DOHH2 (cell line): ENCODE data around the gene UBR1.

Experiments used
- H3F3A ChIP-seq: fragments of 200-600 bp; sonication (generic), shearing (Covaris generic); 2 replicates; pipeline ENCODE4 v1.6.0; 2016; ENCODE audit warnings: antibody characterized with exemption, mild to moderate bottlenecking; ENCODE audit not compliant: control insufficient read depth, insufficient read depth
- H3K27ac ChIP-seq: fragments of 200-600 bp; sonication (generic); 2 replicates; pipeline ENCODE4 v1.5.1; 2014; ENCODE audit warnings: low read depth, mild to moderate bottlenecking, low read length, moderate library complexity
- H3K27me3 ChIP-seq: fragments of 200-600 bp; sonication (generic); 2 replicates; pipeline ENCODE4 v1.6.1; 2014; ENCODE audit warnings: mild to moderate bottlenecking, low read length, mixed read lengths; ENCODE audit not compliant: control insufficient read depth
- H3K36me3 ChIP-seq: fragments of 200-600 bp; sonication (generic); 2 replicates; pipeline ENCODE4 v1.6.1; 2014; ENCODE audit warnings: mild to moderate bottlenecking, low read length, moderate library complexity, mixed read lengths; ENCODE audit not compliant: control insufficient read depth
- H3K4me1 ChIP-seq: fragments of 200-600 bp; sonication (generic); 2 replicates; pipeline ENCODE4 v1.6.1; 2014; ENCODE audit warnings: mild to moderate bottlenecking, low read length, mixed read lengths; ENCODE audit not compliant: control insufficient read depth
- H3K4me2 ChIP-seq: fragments of 200-600 bp; sonication (generic); 2 replicates; pipeline ENCODE4 v1.6.0; 2014; ENCODE audit warnings: mild to moderate bottlenecking, low read length, moderate library complexity
- H3K4me3 ChIP-seq: fragments of 200-600 bp; sonication (generic); 2 replicates; pipeline ENCODE4 v1.5.1; 2014; ENCODE audit warnings: mild to moderate bottlenecking, low read length, mixed read lengths
- H3K79me2 ChIP-seq: fragments of 200-600 bp; sonication (generic); 2 replicates; pipeline ENCODE4 v1.6.1; 2014; ENCODE audit warnings: mild to moderate bottlenecking, low read length, mixed read lengths; ENCODE audit not compliant: control insufficient read depth
- H3K9me2 ChIP-seq: fragments of 200-600 bp; sonication (generic); replicated peaks from 2 replicates; pipeline ENCODE4 v1.6.1; 2014; ENCODE audit warnings: mild to moderate bottlenecking, low read length, mixed read lengths; ENCODE audit not compliant: control insufficient read depth
- H3K9me3 ChIP-seq: fragments of 200-600 bp; sonication (generic); 2 replicates; pipeline ENCODE4 v1.6.1; 2014; ENCODE audit warnings: antibody characterized with exemption, low read length, mixed read lengths; ENCODE audit not compliant: control insufficient read depth, insufficient read depth
- H4K20me1 ChIP-seq: fragments of 200-600 bp; sonication (generic); 2 replicates; pipeline ENCODE4 v1.6.0; 2014; ENCODE audit warnings: low read depth, mild to moderate bottlenecking, antibody characterized with exemption, low read length, moderate library complexity; ENCODE audit not compliant: control insufficient read depth, insufficient read depth
- EZH2phosphoT487 ChIP-seq: fragments of 200-600 bp; sonication (generic); IDR thresholded peaks from 2 replicates; pipeline ENCODE4 v1.6.1; 2017; ENCODE audit warnings: borderline replicate concordance, mild to moderate bottlenecking, antibody characterized with exemption, low read length, moderate library complexity, mixed read lengths
- TF ChIP-seq, protein P1 (sequence below): fragments of 200-600 bp; sonication (generic); IDR thresholded peaks from one replicate; pipeline ENCODE4 v1.5.1; 2014; ENCODE audit warnings: antibody characterized with exemption, mild to moderate bottlenecking, low read depth, low read length; ENCODE audit not compliant: poor library complexity, severe bottlenecking

Gene UBR1

DNA sequence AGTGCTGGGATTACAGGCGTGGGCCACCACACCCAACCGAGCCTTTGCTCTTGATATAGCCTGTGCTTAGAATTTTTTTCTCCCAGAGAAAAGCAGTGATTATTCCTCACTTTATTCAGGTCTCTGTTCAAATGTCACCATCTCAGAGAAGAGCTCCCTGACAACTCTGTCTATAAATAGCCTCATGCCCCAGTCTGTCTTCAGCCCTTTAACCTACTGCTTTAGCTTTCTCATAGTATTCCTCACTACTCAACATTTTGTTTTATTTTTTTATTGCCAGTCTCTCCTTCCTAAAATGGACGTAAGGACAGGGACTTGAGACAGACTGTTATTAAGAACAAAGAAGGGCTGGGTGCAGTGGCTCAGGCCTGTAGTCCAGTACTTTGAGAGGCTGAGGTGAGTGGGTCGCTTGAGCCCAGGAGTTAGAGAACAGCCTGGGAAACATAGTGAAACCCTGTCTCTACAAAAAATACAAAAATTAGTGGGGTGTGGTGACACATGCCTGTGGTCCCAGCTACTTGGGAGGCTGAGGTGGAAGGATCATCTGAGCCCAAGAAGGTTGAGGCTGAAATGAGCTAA is 106.5 kb downstream of the UBR1 start:
- Histone ChIP-seq H3K4me1 (no peaks in the 10 kb centered on the region), H3K9me2 (no peaks in the 10 kb centered on the region), H3K9me3 (no peaks in the 10 kb centered on the region)

DNA sequence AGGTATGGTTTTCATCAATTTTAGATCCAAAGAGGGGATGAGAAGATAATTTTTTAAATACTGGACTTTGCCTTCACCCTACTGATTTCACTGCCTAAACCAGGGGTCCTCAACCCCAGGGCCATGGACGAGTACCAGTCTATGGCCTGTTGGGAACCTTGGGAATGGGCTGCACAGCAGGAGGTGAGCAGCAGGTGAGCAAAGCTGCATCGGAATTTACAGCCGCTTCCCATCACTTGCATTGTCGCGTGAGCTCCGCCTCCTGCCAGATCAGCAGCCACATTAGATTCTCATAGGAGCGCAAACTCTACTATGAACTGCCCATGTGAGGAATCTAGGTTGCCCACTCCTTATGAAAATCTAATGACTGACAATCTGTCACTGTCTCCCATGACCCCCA is 109.0 kb downstream of the UBR1 start:
- H3K9me3 ChIP-seq = no peaks in the 10 kb centered on the region
- no peaks in the 10 kb centered on the region for H3K27me3 ChIP-seq
- H3K36me3 ChIP-seq = peaks cover 19% of the 10 kb centered on the region
- no peaks in the 10 kb centered on the region for H3K4me1 ChIP-seq
- no peaks in the 10 kb centered on the region for H3K9me2 ChIP-seq
- no peak for TF ChIP-seq EZH2phosphoT487
- TF ChIP-seq, protein P1, sequence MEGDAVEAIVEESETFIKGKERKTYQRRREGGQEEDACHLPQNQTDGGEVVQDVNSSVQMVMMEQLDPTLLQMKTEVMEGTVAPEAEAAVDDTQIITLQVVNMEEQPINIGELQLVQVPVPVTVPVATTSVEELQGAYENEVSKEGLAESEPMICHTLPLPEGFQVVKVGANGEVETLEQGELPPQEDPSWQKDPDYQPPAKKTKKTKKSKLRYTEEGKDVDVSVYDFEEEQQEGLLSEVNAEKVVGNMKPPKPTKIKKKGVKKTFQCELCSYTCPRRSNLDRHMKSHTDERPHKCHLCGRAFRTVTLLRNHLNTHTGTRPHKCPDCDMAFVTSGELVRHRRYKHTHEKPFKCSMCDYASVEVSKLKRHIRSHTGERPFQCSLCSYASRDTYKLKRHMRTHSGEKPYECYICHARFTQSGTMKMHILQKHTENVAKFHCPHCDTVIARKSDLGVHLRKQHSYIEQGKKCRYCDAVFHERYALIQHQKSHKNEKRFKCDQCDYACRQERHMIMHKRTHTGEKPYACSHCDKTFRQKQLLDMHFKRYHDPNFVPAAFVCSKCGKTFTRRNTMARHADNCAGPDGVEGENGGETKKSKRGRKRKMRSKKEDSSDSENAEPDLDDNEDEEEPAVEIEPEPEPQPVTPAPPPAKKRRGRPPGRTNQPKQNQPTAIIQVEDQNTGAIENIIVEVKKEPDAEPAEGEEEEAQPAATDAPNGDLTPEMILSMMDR = no peak
- no peak overlapping the region for H3K27ac ChIP-seq
- no peaks in the 10 kb centered on the region for H3K79me2 ChIP-seq
- no peak overlapping the region for H3K4me2 ChIP-seq
- no peak overlapping the region for H3K4me3 ChIP-seq
- no peaks in the 10 kb centered on the region for H3F3A ChIP-seq
- H4K20me1 ChIP-seq = no peaks in the 10 kb centered on the region

More for the DNA sequence above, 106.5 kb downstream of the UBR1 start:
- Histone ChIP-seq H4K20me1 (no peaks in the 10 kb centered on the region), H3K27ac (no peak overlapping the region), H3K4me2 (no peak overlapping the region), H3K79me2 (no peaks in the 10 kb centered on the region), H3K4me3 (no peak overlapping the region), H3F3A (no peaks in the 10 kb centered on the region), H3K27me3 (no peaks in the 10 kb centered on the region), H3K36me3 (peaks cover 23% of the 10 kb centered on the region)
- no peak for TF ChIP-seq EZH2phosphoT487
- TF ChIP-seq, protein P1 = no peak

DNA sequence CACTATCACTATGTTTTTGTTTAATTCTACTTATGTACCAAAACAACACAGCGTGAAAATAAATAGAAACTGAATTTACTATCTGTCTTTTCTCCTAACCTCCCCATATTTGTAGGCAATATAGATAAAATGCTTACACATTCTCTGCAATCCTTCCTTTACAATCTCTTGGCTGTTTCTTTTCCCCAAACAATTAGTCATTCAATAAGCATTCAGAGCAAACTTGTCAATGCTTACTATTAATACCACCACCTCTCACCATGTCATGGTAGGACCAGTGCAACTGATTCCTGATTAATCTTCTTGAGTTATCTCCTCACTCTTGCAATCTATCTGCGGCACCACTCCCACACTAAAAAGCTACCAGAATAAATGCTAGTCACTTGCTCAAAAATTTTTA is 111.3 kb downstream of the UBR1 start:
- Histone ChIP-seq H3K27ac (no peak overlapping the region), H3K36me3 (peaks cover 20% of the 10 kb centered on the region), H3K27me3 (no peaks in the 10 kb centered on the region), H3K9me3 (no peaks in the 10 kb centered on the region), H3K4me2 (no peak overlapping the region), H3F3A (no peaks in the 10 kb centered on the region), H3K9me2 (no peaks in the 10 kb centered on the region), H4K20me1 (no peaks in the 10 kb centered on the region), H3K4me3 (no peak overlapping the region), H3K79me2 (no peaks in the 10 kb centered on the region), H3K4me1 (no peaks in the 10 kb centered on the region)
- TF ChIP-seq, protein P1 = no peak
- no peak for TF ChIP-seq EZH2phosphoT487
